ENCODE data around the gene FMO5.
A peak's percentile ranks its signal among the peaks of the same experiment; 100 is the strongest.

Gene FMO5, protein sequence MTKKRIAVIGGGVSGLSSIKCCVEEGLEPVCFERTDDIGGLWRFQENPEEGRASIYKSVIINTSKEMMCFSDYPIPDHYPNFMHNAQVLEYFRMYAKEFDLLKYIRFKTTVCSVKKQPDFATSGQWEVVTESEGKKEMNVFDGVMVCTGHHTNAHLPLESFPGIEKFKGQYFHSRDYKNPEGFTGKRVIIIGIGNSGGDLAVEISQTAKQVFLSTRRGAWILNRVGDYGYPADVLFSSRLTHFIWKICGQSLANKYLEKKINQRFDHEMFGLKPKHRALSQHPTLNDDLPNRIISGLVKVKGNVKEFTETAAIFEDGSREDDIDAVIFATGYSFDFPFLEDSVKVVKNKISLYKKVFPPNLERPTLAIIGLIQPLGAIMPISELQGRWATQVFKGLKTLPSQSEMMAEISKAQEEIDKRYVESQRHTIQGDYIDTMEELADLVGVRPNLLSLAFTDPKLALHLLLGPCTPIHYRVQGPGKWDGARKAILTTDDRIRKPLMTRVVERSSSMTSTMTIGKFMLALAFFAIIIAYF

DNA sequence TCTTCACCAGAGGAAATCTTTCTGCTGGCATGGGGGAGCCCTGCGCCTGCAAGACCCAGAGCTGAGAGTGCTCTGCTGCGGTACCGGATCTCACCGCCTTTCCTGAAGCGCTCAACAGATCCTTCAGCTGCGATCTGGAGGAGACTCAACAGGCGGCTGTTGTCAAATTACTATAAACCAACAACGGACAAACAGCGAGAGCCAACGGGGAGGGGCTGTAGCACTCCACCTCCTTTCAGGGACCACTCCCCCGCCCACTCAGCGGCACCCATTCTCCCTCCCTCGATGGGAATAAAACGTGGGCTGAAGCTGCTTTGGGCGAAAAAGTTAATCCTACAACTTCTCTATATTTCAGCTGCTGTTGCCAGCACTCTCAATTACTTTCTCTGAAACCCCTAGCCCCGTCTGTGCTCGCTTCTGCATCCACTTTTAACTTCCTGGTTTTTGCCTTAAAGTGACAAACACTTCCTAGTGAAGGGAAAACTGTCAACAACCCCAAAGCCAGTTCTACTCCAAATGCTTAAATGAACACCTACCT is at the start of gene FMO5:
FMO5 (minus strand) TSS at position 147 of the 538 bp plus-strand sequence. CDS start 310 bp downstream, outside the sequence.
- Histone ChIP-seq H3K36me3 (ENCODE audit: insufficient read depth, insufficient read length, low read length) (no peaks in the 10 kb centered on the region), H3K4me3 (ENCODE audit: insufficient read length, low read depth) (peak within 1 kb of the TSS; percentile 53), H3K27me3 (ENCODE audit: insufficient read depth, insufficient read length) (peaks cover 28% of the 10 kb centered on the region), H3K4me1 (ENCODE audit: insufficient read depth, insufficient read length) (no peaks in the 10 kb centered on the region), H3K9ac (ENCODE audit: insufficient read length, low read depth) (peak within 1 kb of the TSS; percentile 62), H3K9me3 (ENCODE audit: insufficient read depth, low read length) (no peaks in the 10 kb centered on the region)
- TF ChIP-seq SUZ12 (IDR thresholded peaks at IDR 0.05; ENCODE audit: extremely low read depth, insufficient read depth, insufficient read length) (no peak), YY1 (IDR thresholded peaks at IDR 0.05; ENCODE audit: insufficient read depth, insufficient read length) (no peak), ZNF274 (IDR thresholded peaks at IDR 0.05; ENCODE audit: low read depth, low read length) (no peak)
- DNase-seq (ENCODE audit: low read depth, low spot score): peak; percentile 49

DNA sequence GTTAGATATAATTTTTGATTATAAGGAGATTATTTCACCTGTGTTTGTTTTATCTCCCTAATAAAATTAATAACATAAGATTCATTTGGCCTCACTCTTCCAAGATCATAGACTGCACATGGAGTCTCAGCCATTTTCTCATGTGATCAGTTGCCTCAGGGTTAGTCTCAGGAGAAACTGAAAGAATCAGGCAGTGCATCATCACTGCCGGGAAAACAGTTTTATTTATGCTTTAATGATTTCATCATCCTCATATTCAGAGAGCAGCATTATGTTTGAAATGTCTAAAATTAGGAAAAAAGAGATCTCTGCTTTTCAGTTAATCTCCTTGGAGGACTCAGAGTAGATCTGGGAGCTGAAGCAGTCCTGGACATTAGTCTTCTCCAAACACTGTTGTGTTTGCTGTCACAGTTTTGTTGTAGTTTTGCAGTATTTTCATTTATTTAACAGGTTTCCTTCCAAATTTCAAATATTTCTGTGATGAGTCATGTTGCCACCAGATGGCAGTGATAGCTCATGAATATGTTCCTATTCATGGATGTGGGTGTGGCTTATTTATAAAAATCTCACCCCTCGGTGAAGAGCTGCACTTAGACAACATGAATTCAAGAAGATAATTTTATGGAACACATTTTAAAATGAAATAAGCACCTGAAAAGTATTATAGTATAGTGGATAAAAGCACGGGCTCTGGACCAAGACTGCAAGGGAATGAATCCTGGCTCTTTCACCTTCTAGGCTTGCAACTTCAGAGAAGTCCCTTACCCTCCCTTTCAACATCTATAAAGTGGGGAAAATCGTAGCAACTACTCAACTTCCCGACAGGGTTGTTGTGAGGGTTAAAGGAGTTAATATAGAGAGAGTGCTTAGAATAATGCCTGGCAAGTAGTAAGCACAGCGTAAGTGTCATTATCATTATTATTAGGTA is 48.5 kb upstream of the FMO5 start:
- Histone ChIP-seq H3K4me1 (ENCODE audit: insufficient read depth, insufficient read length) (no peaks in the 10 kb centered on the region), H3K27me3 (ENCODE audit: insufficient read depth, insufficient read length) (no peaks in the 10 kb centered on the region), H3K4me3 (ENCODE audit: insufficient read length, low read depth) (no peak overlapping the region), H3K9me3 (ENCODE audit: insufficient read depth, low read length) (no peaks in the 10 kb centered on the region), H3K9ac (ENCODE audit: insufficient read length, low read depth) (no peak overlapping the region), H3K36me3 (ENCODE audit: insufficient read depth, insufficient read length, low read length) (peaks cover 93% of the 10 kb centered on the region)
- TF ChIP-seq SUZ12 (IDR thresholded peaks at IDR 0.05; ENCODE audit: extremely low read depth, insufficient read depth, insufficient read length) (no peak), YY1 (IDR thresholded peaks at IDR 0.05; ENCODE audit: insufficient read depth, insufficient read length) (no peak), ZNF274 (IDR thresholded peaks at IDR 0.05; ENCODE audit: low read depth, low read length) (no peak)
- peak; percentile 57 for DNase-seq (ENCODE audit: low read depth, low spot score)

DNA sequence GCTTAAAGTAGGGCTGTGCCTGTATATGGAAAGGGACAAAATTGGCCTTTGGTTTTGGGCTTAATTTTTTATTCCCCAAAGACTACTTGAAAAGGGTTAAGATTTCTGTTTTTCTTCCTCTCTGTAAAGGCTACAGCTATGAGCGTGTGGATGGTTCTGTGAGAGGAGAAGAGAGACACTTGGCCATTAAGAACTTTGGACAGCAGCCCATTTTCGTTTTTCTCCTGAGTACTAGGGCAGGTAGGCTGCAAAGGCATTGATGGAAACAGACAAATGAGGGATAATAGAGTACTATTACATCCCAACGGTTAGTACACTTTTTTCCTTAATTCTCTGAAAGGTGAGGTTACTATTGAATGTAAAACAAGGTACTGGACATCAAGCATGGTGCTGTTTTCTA is 46.9 kb upstream of the FMO5 start:
- no peaks in the 10 kb centered on the region for H3K27me3 ChIP-seq (ENCODE audit: insufficient read depth, insufficient read length)
- DNase-seq (ENCODE audit: low read depth, low spot score): no peak
- H3K36me3 ChIP-seq (ENCODE audit: insufficient read depth, insufficient read length, low read length): peaks cover 96% of the 10 kb centered on the region
- H3K9me3 ChIP-seq (ENCODE audit: insufficient read depth, low read length): no peaks in the 10 kb centered on the region
- no peaks in the 10 kb centered on the region for H3K4me1 ChIP-seq (ENCODE audit: insufficient read depth, insufficient read length)
- TF ChIP-seq YY1 (IDR thresholded peaks at IDR 0.05; ENCODE audit: insufficient read depth, insufficient read length) (no peak), SUZ12 (IDR thresholded peaks at IDR 0.05; ENCODE audit: extremely low read depth, insufficient read depth, insufficient read length) (no peak), ZNF274 (IDR thresholded peaks at IDR 0.05; ENCODE audit: low read depth, low read length) (no peak)
- H3K4me3 ChIP-seq (ENCODE audit: insufficient read length, low read depth): no peak overlapping the region
- no peak overlapping the region for H3K9ac ChIP-seq (ENCODE audit: insufficient read length, low read depth)

DNA sequence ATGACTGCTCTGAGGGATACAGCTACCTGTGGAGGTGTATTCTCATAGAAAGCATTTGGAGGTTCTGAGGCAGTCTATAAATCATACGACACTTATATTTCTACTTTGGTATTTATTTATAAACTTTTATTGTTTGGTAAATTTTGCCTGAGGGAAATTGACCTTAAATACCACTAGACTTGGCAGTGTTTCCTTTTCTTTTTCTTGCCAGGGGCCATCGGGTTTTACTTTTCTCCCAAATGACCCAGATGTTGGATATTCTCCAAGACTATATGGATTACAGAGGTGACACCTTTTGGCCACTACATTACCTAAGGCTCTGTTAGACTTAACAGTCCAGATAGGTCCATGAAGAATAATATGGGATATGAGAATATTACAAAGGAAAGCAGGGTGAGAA is 45.6 kb upstream of the FMO5 start:
- Histone ChIP-seq H3K36me3 (ENCODE audit: insufficient read depth, insufficient read length, low read length) (peaks cover 96% of the 10 kb centered on the region), H3K9me3 (ENCODE audit: insufficient read depth, low read length) (no peaks in the 10 kb centered on the region), H3K27me3 (ENCODE audit: insufficient read depth, insufficient read length) (no peaks in the 10 kb centered on the region), H3K9ac (ENCODE audit: insufficient read length, low read depth) (no peak overlapping the region), H3K4me3 (ENCODE audit: insufficient read length, low read depth) (no peak overlapping the region), H3K4me1 (ENCODE audit: insufficient read depth, insufficient read length) (no peaks in the 10 kb centered on the region)
- DNase-seq (ENCODE audit: low read depth, low spot score): no peak
- TF ChIP-seq YY1 (IDR thresholded peaks at IDR 0.05; ENCODE audit: insufficient read depth, insufficient read length) (no peak), SUZ12 (IDR thresholded peaks at IDR 0.05; ENCODE audit: extremely low read depth, insufficient read depth, insufficient read length) (no peak), ZNF274 (IDR thresholded peaks at IDR 0.05; ENCODE audit: low read depth, low read length) (no peak)

DNA sequence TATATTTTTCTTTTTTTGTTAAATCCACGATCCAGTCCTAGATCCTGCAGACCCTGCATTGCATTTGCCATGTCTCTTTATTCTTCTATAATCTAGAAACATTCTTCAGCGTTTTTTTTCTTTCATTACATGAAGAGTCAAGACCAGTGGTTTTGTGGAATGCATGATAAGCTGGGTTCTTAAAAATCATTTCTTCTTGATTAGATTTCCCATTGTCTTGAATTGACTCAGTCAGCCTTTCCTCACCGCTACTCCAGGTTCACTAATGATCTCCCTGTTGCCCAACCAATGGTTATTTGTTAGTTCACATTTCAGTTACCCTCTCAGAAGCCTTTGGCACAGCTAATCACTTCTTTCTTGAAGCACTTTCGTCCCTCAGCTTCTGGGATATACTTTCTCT is 42.6 kb upstream of the FMO5 start:
- DNase-seq (ENCODE audit: low read depth, low spot score): no peak
- Histone ChIP-seq H3K9ac (ENCODE audit: insufficient read length, low read depth) (no peak overlapping the region), H3K27me3 (ENCODE audit: insufficient read depth, insufficient read length) (no peaks in the 10 kb centered on the region), H3K9me3 (ENCODE audit: insufficient read depth, low read length) (no peaks in the 10 kb centered on the region), H3K4me1 (ENCODE audit: insufficient read depth, insufficient read length) (no peaks in the 10 kb centered on the region), H3K36me3 (ENCODE audit: insufficient read depth, insufficient read length, low read length) (peaks cover 92% of the 10 kb centered on the region), H3K4me3 (ENCODE audit: insufficient read length, low read depth) (no peak overlapping the region)
- TF ChIP-seq SUZ12 (IDR thresholded peaks at IDR 0.05; ENCODE audit: extremely low read depth, insufficient read depth, insufficient read length): no peak
- TF ChIP-seq YY1 (IDR thresholded peaks at IDR 0.05; ENCODE audit: insufficient read depth, insufficient read length): no peak

DNA sequence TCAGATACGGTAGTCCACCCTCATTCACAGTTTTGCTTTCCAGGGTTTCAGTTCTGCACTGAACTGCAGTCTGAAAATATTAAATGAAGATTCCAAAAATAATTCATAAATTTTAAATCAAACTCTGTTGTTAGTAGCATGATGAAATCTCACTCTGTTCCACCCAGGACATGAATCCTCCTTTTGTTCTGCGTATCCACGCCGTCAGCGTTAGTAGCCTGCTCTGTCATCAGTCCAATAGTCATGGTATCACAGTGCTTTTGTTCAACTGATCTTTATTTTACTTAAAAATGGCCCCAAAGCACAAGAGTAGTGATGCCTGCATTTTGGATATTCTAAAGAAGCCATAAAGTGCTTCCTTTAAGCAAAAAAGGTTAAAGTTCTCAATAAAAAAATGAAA is 41.2 kb upstream of the FMO5 start:
- Histone ChIP-seq H3K4me3 (ENCODE audit: insufficient read length, low read depth) (no peak overlapping the region), H3K4me1 (ENCODE audit: insufficient read depth, insufficient read length) (no peaks in the 10 kb centered on the region), H3K27me3 (ENCODE audit: insufficient read depth, insufficient read length) (no peaks in the 10 kb centered on the region), H3K9me3 (ENCODE audit: insufficient read depth, low read length) (no peaks in the 10 kb centered on the region), H3K9ac (ENCODE audit: insufficient read length, low read depth) (no peak overlapping the region), H3K36me3 (ENCODE audit: insufficient read depth, insufficient read length, low read length) (peaks cover 89% of the 10 kb centered on the region)
- no peak for DNase-seq (ENCODE audit: low read depth, low spot score)
- no peak for TF ChIP-seq YY1 (IDR thresholded peaks at IDR 0.05; ENCODE audit: insufficient read depth, insufficient read length)
- no peak for TF ChIP-seq SUZ12 (IDR thresholded peaks at IDR 0.05; ENCODE audit: extremely low read depth, insufficient read depth, insufficient read length)
- no peak for TF ChIP-seq ZNF274 (IDR thresholded peaks at IDR 0.05; ENCODE audit: low read depth, low read length)
